GM18519 (cell line): ENCODE data around the gene KIF5C.
A peak's percentile ranks its signal among the peaks of the same experiment; 100 is the strongest.

Experiments used
- ATAC-seq: cut with Tn5 transposase; IDR thresholded peaks from one replicate; pipeline ENCODE4 v1.9.1; 2021; ENCODE audit warnings: mild to moderate bottlenecking, moderate library complexity; ENCODE audit not compliant: unreplicated experiment, low FRiP score

Gene KIF5C

GRCh38 chr2:149006883-149007543 is 132.0 kb downstream of the KIF5C start:
- no peak for ATAC-seq

- no peak for ATAC-seq
Observed at GRCh38 chr2:149008381-149008780, 133.4 kb downstream of the KIF5C start.

GRCh38 chr2:149009576-149010461 is 134.8 kb downstream of the KIF5C start:
- ATAC-seq = no peak

GRCh38 chr2:149012545-149012944 is 137.5 kb downstream of the KIF5C start:
- no peak for ATAC-seq

GRCh38 chr2:149015501-149015900 is 140.5 kb downstream of the KIF5C start:
- no peak for ATAC-seq

GRCh38 chr2:149015926-149016563 is 141.0 kb downstream of the KIF5C start:
- ATAC-seq = no peak

GRCh38 chr2:149017116-149017985 is 142.3 kb downstream of the KIF5C start:
- ATAC-seq = peak; percentile 20

- ATAC-seq = no peak
Observed at GRCh38 chr2:149018981-149019380, 144.0 kb downstream of the KIF5C start.

- ATAC-seq = no peak
Observed at GRCh38 chr2:149019768-149020167, 144.7 kb downstream of the KIF5C start.

GRCh38 chr2:149020432-149020851 is 145.4 kb downstream of the KIF5C start:
- peak; percentile 42 for ATAC-seq

GRCh38 chr2:149021271-149021719 is 146.3 kb downstream of the KIF5C start:
- peak; percentile 62 for ATAC-seq

- ATAC-seq = peak; percentile 36
Observed at GRCh38 chr2:149021761-149022160, 146.7 kb downstream of the KIF5C start.

- no peak for ATAC-seq
Observed at GRCh38 chr2:149023091-149023490, 148.1 kb downstream of the KIF5C start.

- no peak for ATAC-seq
Observed at GRCh38 chr2:149027590-149028250, 152.7 kb downstream of the KIF5C start.

GRCh38 chr2:149028377-149028776 is 153.3 kb downstream of the KIF5C start:
- no peak for ATAC-seq

- no peak for ATAC-seq
Observed at GRCh38 chr2:149028891-149029290, 153.9 kb downstream of the KIF5C start.

GRCh38 chr2:149029307-149029965 is 154.4 kb downstream of the KIF5C start:
- ATAC-seq = no peak

GRCh38 chr2:149031396-149031795 is 156.4 kb downstream of the KIF5C start:
- ATAC-seq = no peak

- ATAC-seq = no peak
Observed at GRCh38 chr2:149033716-149034115, 158.7 kb downstream of the KIF5C start.
